ENCODE data around the gene ANKS3. TPM values are rescaled to one million over a fixed set of nuclear protein-coding genes. Genes with fewer than 3 reads are reported as not detected.
A peak's percentile ranks its signal among the peaks of the same experiment; 100 is the strongest.

The ANKS3 gene
- total RNA-seq, 4 donors from 2014 or later = 2.4 to 51.7 (median 33.1) TPM

DNA sequence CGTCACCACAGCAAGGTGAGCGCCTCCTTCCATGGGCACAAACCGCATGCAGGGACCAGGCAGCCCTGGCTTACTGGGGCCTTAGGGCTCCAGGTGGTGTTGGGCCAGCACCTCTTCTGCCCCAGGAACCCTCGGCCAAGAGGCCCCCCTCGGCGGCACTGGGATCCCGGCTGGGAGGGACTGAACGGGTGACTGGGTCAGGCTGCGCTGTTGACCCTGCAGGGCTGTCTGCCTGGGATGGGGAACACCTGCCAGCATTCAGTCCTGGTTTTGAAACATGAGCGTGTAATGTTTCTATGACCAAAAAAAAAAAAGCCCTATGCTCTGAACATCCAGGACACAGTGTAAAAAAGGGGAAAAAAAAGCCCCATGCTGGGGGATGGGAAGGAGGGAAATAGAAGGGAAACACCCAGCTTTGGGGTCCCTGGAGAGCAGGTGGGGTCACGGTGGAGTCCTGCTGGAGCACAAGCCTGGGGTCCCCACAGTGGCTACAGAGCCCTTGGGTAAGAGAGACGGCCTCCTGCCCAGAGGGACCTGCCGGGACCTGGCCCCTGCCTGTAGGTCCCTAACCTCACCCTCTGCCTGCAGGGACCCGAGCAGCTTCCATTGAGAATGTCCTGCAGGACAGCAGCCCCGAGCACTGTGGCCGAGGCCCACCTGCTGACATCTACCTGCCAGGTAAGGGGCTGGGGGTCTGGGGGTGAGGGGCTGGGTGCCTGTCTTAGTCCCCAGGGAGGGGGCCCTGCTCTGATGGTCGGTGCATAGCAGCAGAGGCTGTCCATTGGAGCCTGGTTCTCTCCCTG, 50.6 kb downstream of the ANKS3 start:
- Histone ChIP-seq H3K36me3 (no peaks in the 10 kb centered on the region), H3K9me3 (no peaks in the 10 kb centered on the region), H3K4me1 (no peaks in the 10 kb centered on the region), H3K27me3 (no peaks in the 10 kb centered on the region), H3K27ac (peak overlapping the region in 1 of 2 donors; percentile 12), H3K4me3 (no peak overlapping the region)
- DNase-seq = no peak
- intact Hi-C loops (cut with DNase I; ENCODE audit: low total_unique reads) = no loop called here
- TF ChIP-seq, protein P1, sequence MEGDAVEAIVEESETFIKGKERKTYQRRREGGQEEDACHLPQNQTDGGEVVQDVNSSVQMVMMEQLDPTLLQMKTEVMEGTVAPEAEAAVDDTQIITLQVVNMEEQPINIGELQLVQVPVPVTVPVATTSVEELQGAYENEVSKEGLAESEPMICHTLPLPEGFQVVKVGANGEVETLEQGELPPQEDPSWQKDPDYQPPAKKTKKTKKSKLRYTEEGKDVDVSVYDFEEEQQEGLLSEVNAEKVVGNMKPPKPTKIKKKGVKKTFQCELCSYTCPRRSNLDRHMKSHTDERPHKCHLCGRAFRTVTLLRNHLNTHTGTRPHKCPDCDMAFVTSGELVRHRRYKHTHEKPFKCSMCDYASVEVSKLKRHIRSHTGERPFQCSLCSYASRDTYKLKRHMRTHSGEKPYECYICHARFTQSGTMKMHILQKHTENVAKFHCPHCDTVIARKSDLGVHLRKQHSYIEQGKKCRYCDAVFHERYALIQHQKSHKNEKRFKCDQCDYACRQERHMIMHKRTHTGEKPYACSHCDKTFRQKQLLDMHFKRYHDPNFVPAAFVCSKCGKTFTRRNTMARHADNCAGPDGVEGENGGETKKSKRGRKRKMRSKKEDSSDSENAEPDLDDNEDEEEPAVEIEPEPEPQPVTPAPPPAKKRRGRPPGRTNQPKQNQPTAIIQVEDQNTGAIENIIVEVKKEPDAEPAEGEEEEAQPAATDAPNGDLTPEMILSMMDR (IDR thresholded peaks at IDR 0.05) = no peak
- no peak for TF ChIP-seq POLR2A (IDR thresholded peaks at IDR 0.05)

DNA sequence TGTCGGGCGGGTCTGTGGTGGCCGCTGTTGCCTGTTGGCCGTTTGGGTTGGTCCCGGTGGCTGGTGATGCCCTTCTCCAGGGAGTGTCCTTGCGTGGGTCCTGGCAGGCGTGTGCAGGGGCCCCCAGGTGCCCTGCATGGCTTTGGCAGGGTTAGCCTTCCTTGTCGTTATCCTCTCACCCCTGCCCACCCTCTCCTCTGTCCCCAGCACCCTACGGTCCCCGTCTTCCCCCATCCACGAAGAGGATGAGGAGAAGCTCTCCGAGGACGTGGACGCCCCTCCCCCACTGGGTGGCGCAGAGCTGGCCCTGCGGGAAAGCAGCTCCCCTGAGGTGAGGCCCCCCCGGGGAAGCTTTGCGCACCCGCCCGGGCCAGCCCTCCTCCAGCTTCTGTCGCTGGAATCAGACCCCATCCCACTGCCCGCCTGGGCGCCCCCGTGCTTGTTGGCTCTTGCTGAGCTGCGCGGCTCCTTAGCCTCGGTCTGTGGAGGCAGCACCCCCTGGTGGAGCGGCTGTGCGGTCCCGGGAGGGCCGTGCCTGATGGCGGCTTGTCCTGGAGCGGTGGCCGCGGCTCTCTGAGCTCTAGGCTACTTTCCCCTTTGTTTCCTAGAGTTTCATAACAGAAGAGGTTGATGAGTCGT, 51.3 kb downstream of the ANKS3 start:
- H3K27ac ChIP-seq = peak overlapping the region in 1 of 2 donors; percentile 12
- H3K36me3 ChIP-seq = no peaks in the 10 kb centered on the region
- DNase-seq = peak in 1 of 2 donors; percentile 59
- TF ChIP-seq, protein P1 (IDR thresholded peaks at IDR 0.05) = peak in 2 of 4 experiments; percentile 30 to 32
- no peak for TF ChIP-seq POLR2A (IDR thresholded peaks at IDR 0.05)
- H3K4me1 ChIP-seq = no peaks in the 10 kb centered on the region
- intact Hi-C loops (cut with DNase I; ENCODE audit: low total_unique reads) = no loop called here
- no peaks in the 10 kb centered on the region for H3K27me3 ChIP-seq
- H3K9me3 ChIP-seq = no peaks in the 10 kb centered on the region
- no peak overlapping the region for H3K4me3 ChIP-seq

GRCh38 chr16:4682084-4682591, 51.9 kb downstream of the ANKS3 start:
- TF ChIP-seq, protein P1 (IDR thresholded peaks at IDR 0.05) = no peak
- TF ChIP-seq POLR2A (IDR thresholded peaks at IDR 0.05) = no peak
- Histone ChIP-seq H3K4me1 (no peaks in the 10 kb centered on the region), H3K36me3 (no peaks in the 10 kb centered on the region), H3K27ac (peak overlapping the region in 1 of 2 donors; percentile 12), H3K27me3 (no peaks in the 10 kb centered on the region), H3K4me3 (no peak overlapping the region), H3K9me3 (no peaks in the 10 kb centered on the region)
- DNase-seq = no peak
- intact Hi-C loops (cut with DNase I; ENCODE audit: low total_unique reads) = no loop called here

DNA sequence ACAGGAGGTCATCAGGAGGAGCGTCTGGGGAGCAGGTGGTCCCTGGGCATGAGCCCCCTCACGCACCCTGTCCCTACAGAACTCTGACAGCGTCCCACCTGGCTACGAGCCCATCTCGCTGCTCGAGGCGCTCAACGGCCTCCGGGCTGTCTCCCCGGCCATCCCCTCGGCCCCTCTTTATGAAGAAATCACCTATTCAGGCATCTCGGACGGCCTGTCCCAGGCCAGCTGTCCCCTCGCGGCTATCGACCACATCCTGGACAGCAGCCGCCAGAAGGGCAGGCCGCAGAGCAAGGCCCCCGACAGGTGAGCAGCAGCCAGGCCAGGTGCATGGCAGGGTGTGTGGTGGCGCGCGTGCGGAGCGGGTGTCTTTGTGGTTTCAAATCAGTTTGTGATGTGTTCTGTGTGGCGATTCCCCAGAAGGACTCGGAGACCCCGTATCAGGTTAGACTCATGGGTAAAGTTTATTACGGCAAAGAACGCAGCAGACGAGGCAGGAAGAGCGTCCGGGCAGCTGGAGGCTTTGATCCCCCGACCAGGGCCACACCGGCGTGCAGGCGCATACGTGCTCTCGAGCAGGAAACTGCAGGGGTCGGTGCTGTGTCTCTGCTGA, 52.5 kb downstream of the ANKS3 start:
- TF ChIP-seq POLR2A (IDR thresholded peaks at IDR 0.05) = no peak
- TF ChIP-seq, protein P1 (IDR thresholded peaks at IDR 0.05) = no peak
- DNase-seq = no peak
- intact Hi-C loops (cut with DNase I; ENCODE audit: low total_unique reads) = no loop called here
- H3K9me3 ChIP-seq = no peaks in the 10 kb centered on the region
- no peaks in the 10 kb centered on the region for H3K27me3 ChIP-seq
- H3K4me3 ChIP-seq = no peak overlapping the region
- H3K4me1 ChIP-seq = no peaks in the 10 kb centered on the region
- H3K27ac ChIP-seq = peak overlapping the region; percentile 88 to 95
- no peaks in the 10 kb centered on the region for H3K36me3 ChIP-seq
